ENCODE data around the gene DACT2. TPM values are rescaled to one million over a fixed set of nuclear protein-coding genes. Genes with fewer than 3 reads are reported as not detected.

The DACT2 gene
- total and polyA plus RNA-seq, 2 of the 8 experiments (the other 6 are each of a cell fraction or from before 2014, with no cell fraction given): 2.9 to 3.1 TPM

DNA sequence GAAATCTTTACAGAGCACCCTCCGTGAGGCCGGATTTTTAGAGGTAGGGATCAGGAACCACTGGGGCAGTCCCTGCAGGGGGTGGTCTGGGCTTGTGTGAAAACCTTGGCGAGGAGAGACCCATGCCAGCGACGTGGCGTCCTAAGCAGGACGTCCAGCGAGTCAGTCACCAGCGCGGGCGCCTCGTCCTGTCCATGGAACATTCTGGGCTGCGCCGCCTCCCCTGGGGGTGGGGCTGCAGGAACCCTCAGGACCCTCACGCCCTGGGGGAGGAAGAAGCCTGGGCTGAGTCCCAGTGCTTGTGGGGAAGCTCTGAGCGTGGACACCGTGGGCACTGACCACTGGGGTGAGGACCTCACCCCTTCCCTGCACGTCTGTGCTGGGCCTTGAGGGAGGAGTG, 25.7 kb upstream of the DACT2 start (continued):
- no peak for TF ChIP-seq SIX5 (IDR thresholded peaks at IDR 0.05; ENCODE audit: low read depth, low read length)
- TF ChIP-seq TBP (IDR thresholded peaks at IDR 0.05; ENCODE audit: low read depth, low read length): no peak
- no peak for TF ChIP-seq HDAC6 (IDR thresholded peaks at IDR 0.05; ENCODE audit: low read depth, low read length)
- TF ChIP-seq RAD21 (IDR thresholded peaks at IDR 0.05 in 1 of 2, conservative IDR thresholded peaks at IDR 0.05 in 1 of 2; ENCODE audit: low read depth in 2 of 2, low read length in 2 of 2): no peak
- TF ChIP-seq GTF2F1 (IDR thresholded peaks at IDR 0.05; ENCODE audit: borderline replicate concordance, low read depth, low read length): no peak
- TF ChIP-seq, protein P1, sequence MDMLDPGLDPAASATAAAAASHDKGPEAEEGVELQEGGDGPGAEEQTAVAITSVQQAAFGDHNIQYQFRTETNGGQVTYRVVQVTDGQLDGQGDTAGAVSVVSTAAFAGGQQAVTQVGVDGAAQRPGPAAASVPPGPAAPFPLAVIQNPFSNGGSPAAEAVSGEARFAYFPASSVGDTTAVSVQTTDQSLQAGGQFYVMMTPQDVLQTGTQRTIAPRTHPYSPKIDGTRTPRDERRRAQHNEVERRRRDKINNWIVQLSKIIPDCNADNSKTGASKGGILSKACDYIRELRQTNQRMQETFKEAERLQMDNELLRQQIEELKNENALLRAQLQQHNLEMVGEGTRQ (IDR thresholded peaks at IDR 0.05; ENCODE audit: low read length): no peak
- no peak for TF ChIP-seq SP4 (IDR thresholded peaks at IDR 0.05; ENCODE audit: low read length)
